C4-2B (cell line): ENCODE results near the gene ARHGEF9.

Source experiments
- H3K27ac ChIP-seq: fragments of 450-650 bp; 2 replicates; pipeline ENCODE4 v1.5.1; 2017
- CTCF ChIP-seq: fragments of 450-650 bp; conservative IDR thresholded peaks from 2 replicates; pipeline ENCODE4 v1.5.1; 2017; ENCODE audit warnings: mild to moderate bottlenecking
- ZFX ChIP-seq: fragments of 450-650 bp; IDR thresholded peaks from 2 replicates; pipeline ENCODE4 v1.6.1; 2017

ARHGEF9 gene

GRCh38 chrX:63785708-63786040 lies 660 bp upstream of the ARHGEF9 start:
- TF ChIP-seq ZFX (no peak), CTCF (no peak)
- no peak overlapping the region for H3K27ac ChIP-seq

- TF ChIP-seq CTCF = no peak
- no peak for TF ChIP-seq ZFX
- H3K27ac ChIP-seq = no peak overlapping the region
Measured at GRCh38 chrX:63784346-63784901, 590 bp downstream of the ARHGEF9 start.

- no peak overlapping the region for H3K27ac ChIP-seq
- TF ChIP-seq CTCF = no peak
- TF ChIP-seq ZFX = no peak
Measured at GRCh38 chrX:63782515-63782914, 2.5 kb downstream of the ARHGEF9 start.

DNA sequence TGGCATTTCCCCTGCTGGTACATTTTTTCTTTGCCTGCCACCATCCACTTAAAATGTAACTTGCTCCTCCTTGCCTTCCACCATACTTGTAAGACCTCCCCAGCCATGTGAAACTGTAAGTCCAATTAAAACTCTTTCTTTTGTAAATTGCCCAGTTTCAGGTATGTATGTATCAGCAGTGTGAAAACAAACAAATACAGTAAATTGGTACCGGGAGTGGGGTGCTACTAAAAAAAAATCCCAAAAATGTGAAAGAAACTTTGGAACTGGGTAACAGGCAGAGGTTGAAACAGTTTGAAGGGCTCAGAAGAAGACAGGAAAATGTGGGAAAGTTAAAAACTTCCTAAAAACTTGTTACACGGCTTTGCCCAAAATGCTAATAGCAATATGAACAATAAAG lies 16.3 kb downstream of the ARHGEF9 start:
- TF ChIP-seq CTCF (no peak), ZFX (no peak)
- no peak overlapping the region for H3K27ac ChIP-seq

GRCh38 chrX:63765712-63766111 lies 19.3 kb downstream of the ARHGEF9 start:
- TF ChIP-seq ZFX = no peak
- TF ChIP-seq CTCF = no peak
- H3K27ac ChIP-seq = no peak overlapping the region

- H3K27ac ChIP-seq = no peak overlapping the region
- TF ChIP-seq ZFX (no peak), CTCF (no peak)
Measured at GRCh38 chrX:63764946-63765345, 20.1 kb downstream of the ARHGEF9 start.

- H3K27ac ChIP-seq = no peak overlapping the region
- TF ChIP-seq CTCF (no peak; the same call in 1 of the 2 replicates), ZFX (no peak)
Measured at GRCh38 chrX:63761639-63762038, 23.4 kb downstream of the ARHGEF9 start.
